ENCODE data around the gene BCAS3.

The BCAS3 gene

GRCh38 chr17:61392679-61393078, 715.0 kb downstream of the BCAS3 start:
- no peak for FAIRE-seq

- no peak for FAIRE-seq
These were observed 715.9 kb downstream of the BCAS3 start for GRCh38 chr17:61393550-61393903.

GRCh38 chr17:61393904-61394629, 716.4 kb downstream of the BCAS3 start:
- no peak for FAIRE-seq

- no peak for FAIRE-seq
These were observed 717.2 kb downstream of the BCAS3 start for GRCh38 chr17:61394630-61395408.

- FAIRE-seq: no peak
These were observed 717.8 kb downstream of the BCAS3 start for GRCh38 chr17:61395409-61395982.

- no peak for FAIRE-seq
These were observed 718.4 kb downstream of the BCAS3 start for GRCh38 chr17:61395983-61396585.

- no peak for FAIRE-seq
These were observed 719.0 kb downstream of the BCAS3 start for GRCh38 chr17:61396586-61397085.

GRCh38 chr17:61397086-61397842, 719.6 kb downstream of the BCAS3 start:
- FAIRE-seq: no peak

- no peak for FAIRE-seq
These were observed 721.1 kb downstream of the BCAS3 start for GRCh38 chr17:61398721-61399130.

GRCh38 chr17:61399131-61400065, 721.7 kb downstream of the BCAS3 start, which contains the start of gene TBX2:
TBX2 (plus strand) TSS chr17:61399843; CDS start chr17:61400177, 334 bp downstream.
- FAIRE-seq: no peak

- FAIRE-seq: no peak
These were observed 722.5 kb downstream of the BCAS3 start for GRCh38 chr17:61400066-61400716.

- no peak for FAIRE-seq
These were observed 723.2 kb downstream of the BCAS3 start for GRCh38 chr17:61400717-61401388.

- FAIRE-seq: no peak
These were observed 723.9 kb downstream of the BCAS3 start for GRCh38 chr17:61401389-61402072.

GRCh38 chr17:61402073-61402541, 724.5 kb downstream of the BCAS3 start:
- FAIRE-seq: no peak

- FAIRE-seq: no peak
These were observed 725.5 kb downstream of the BCAS3 start for GRCh38 chr17:61402978-61403800.

GRCh38 chr17:61403801-61404662, 726.4 kb downstream of the BCAS3 start:
- FAIRE-seq: no peak

GRCh38 chr17:61404663-61404912, 726.9 kb downstream of the BCAS3 start:
- FAIRE-seq: no peak

Measured in islet of Langerhans (tissue), 1 donor.